GM10847 (cell line): ENCODE measurements around the gene NPSR1.

Source experiments
- POLR2A ChIP-seq: IDR thresholded peaks from 2 replicates; pipeline ENCODE4 v1.6.1; 2011; ENCODE audit not compliant: insufficient read length; ENCODE audit errors: extremely low read depth

NPSR1 gene

GRCh38 chr7:34761627-34762026 is 103.6 kb downstream of the NPSR1 start:
- no peak for TF ChIP-seq POLR2A

DNA sequence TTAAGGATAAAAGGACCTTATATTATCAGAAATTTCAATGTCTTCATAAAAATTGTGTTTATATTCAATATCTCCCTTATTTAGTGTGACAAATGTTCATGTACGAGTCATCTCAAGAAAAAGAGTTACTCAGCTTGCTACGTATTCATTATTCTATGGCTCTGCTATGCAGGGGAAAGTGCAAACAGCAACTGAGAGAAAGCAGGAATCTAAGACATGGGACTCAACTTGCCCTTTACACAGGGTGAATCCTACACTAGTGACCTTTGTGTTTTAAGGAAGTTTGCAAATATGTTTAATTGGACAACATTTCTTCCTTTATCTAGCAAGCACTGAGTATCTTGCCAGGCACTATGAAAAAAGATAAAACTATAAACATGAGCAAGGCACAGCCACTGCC is 104.7 kb downstream of the NPSR1 start:
- TF ChIP-seq POLR2A = no peak

DNA sequence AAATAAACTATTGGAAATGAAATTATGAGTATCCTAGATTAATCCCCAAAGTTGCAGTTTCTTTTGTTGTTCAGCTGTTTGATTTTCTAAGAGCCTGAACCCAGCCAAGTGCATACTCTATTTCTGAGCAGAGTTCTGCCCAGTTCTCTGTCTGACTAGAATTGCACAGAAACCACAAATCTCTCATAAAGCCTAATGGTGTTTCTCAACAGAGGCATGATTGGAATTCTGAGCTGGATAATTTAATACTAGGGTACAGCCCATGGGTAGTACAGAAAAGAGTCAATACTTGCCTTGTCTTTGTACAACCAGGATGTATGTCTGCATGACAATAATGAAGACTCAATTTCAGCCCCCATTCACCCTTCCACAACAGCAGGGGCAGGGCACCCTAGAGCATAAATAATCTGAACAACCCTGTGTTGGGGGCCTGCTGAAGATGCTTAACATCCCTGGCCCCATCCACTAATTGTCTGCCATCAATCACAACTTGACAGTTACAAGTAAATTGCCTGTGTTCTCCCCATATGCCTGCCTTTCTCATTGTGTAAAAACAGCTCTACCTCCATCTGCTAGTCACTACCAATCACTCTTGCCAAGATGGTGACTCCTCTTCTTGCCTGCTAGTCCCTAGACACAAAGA is 114.4 kb downstream of the NPSR1 start:
- no peak for TF ChIP-seq POLR2A

DNA sequence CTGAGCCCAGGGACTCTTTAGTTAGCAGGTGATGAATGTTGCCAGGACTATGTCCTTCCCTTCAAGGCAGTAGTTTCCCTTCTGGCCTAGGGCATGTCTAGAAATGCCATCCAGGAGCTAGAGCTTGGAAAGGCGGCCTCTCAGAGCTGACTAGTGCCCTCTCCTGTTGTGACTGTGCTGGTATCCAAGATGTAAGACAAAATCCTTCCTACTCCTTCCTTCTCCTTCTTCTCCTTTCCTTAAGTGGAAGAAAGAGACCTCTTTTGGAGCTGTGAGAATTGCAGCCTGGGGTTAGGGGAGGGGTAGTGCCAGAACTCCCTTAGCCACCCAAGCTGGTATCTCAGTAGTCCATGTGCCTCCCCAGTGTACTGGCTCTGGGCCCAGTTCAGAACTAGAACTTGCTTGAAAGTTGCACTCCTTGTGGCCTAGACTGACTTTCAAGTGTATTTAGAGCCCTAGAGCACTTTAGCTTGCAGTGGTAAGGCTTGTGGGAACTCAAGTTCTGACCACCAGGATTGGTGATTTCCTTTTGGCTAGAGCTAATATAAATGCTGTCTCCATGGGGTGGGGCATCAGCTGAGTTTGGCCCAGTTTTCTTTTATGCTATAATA is 118.8 kb downstream of the NPSR1 start:
- no peak for TF ChIP-seq POLR2A

GRCh38 chr7:34780546-34780945 is 122.5 kb downstream of the NPSR1 start:
- no peak for TF ChIP-seq POLR2A

DNA sequence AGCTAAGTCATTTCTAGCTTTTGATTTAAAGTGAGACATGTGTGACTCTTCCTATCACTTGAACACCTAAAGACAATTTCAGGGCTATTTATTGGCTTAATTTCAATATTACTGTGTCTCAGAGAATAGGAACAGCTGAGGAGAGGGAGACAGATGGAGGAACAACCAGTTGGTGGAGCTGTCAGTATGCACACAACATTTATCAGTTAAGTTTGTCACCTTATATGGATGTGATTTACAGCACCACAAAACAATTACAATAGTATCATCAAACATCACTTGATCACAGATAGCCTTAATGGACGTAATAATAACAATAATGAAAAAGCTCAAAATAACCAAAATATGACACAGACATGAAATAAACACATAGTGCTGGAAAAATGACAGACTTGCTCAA is 129.6 kb downstream of the NPSR1 start:
- TF ChIP-seq POLR2A = no peak

DNA sequence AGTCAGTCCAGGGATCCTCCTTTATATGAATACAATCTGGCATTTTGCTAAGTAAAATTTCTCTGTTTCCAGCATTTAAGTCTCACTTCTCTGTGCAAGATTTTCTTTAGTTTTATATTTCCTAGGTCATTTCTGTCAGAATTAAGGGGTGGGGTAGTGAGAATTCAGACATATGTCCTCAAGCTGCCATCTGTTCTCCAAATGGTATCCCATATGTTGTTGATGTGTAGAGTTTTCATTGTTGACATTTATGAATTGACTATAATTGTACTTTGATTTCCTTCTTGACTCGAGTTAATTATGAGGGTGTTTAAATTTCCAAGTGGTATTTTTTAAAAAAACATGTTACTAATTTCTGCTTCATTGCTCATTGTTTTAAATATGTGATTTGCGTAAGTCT is 148.8 kb downstream of the NPSR1 start:
- TF ChIP-seq POLR2A = no peak

DNA sequence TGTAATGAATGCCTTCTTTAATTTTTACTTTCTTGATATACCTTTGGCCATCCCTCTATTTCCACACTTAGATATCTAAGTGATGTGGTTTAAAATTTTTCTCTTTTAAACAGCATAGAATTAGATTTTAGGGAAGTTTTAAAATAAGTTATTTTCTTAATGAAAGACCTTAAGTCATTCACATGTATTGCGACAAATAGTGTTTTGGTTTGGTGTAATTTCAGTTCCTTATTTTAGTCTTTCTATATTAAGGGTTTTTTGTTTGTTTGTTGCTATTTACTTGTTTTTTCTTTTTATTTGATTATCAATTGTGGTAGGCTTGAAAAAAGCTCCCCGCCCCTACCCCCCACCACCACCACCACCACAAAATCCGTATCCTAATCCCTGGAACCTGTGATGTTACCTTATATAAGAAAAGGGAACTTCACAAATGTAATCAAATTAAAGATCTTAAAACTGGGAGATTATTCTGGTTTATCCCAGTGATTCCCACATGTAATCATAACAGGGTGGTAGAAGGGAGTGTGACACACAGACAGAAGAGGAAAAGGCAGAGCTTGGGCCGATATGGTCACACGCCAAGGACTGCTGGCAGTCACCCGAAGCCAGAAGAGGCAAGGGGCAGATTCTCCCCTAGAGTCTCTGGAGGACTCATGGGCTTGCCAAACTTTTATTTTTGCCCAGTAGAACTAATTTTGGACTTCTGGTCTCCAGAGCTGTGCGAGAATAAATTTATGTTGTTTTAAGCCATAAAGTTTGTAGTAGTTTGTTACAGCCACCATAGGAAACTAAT is 149.7 kb downstream of the NPSR1 start:
- TF ChIP-seq POLR2A = no peak

DNA sequence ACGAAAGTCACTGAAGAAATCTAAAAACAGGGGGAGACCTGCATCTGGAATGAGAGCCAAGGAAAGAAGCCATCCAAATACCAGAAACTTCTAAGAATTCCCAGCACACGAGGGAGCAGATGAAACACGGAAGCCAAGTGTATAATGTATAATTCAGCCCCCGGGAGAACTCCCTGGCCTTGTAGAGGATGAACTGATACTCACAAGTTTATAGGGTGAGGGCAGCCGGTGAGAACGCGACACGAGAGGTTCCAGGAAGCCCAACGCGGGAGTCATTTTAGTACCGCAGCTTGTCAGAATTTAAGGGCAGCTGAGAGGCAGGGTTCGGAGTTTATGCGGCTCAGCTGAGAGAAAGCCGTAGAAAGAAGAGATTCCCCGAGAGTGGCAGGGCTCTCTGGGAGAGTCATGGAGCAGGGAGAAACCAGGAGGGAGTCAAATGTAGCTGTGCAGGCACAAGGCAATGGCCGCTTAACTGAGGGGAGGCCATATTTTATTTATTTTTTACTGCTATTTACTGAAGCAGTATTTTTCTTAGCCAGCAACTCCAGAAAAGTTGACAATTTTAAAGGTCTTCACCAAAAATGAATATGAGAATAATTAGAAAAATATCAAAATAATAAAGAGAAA is 164.0 kb downstream of the NPSR1 start:
- no peak for TF ChIP-seq POLR2A

DNA sequence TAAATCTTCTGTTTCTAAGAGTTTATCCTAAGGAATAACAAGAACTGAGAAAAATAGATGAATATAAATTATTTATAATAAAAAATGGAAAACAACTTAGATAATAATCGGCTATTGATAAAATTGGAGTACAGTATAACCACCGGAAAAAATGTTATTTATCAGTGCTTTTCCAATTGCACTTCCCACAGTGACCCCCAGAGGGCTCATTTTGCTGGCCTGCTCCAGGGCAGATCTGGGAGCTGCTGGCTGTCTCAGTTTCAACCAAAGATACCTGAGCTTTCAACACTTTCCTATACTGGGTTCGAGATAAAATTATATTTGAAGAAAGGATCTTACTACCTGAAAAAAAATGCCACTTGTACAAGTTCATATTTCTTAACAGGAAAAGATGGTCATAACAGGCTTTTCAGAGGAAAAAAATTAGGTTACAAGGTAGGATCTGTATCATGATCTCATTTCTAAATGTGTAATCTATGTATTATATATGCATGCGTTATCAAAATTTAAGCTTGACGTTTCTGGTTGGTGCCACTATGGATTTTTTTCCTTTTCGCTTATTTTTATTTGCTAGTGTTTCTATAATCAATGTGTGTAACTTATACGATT is 165.7 kb downstream of the NPSR1 start:
- no peak for TF ChIP-seq POLR2A

- TF ChIP-seq POLR2A = no peak
These were observed 167.2 kb downstream of the NPSR1 start for GRCh38 chr7:34825221-34825620.

- TF ChIP-seq POLR2A = no peak
These were observed 172.4 kb downstream of the NPSR1 start for GRCh38 chr7:34830390-34830789.

DNA sequence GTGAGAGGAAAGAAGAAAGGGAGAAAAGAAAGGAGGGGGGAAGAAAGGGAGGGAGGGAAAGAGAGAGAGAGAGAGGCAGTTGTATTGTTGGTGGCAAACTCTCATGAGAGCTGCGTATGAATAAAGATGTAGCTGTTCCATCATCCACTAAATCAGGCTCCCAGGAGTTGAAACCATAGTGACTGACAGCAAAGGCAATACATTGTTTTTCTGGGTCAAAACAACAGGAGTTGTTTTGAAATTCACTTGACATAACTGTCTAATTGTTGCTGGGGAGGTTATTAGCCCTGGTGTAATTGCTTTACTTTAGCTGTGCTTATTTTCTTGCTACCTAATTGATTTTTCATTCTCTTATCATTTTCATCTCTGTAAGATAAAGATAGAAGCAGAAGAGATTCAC is 173.4 kb downstream of the NPSR1 start:
- no peak for TF ChIP-seq POLR2A

- no peak for TF ChIP-seq POLR2A
These were observed 174.0 kb downstream of the NPSR1 start for GRCh38 chr7:34832020-34832419.

GRCh38 chr7:34835901-34836600 is 178.0 kb downstream of the NPSR1 start:
- TF ChIP-seq POLR2A = no peak
